VCaP (cell line): ENCODE results near the gene ADGRL2.

ENCODE experiments used
- H3K27ac ChIP-seq: fragments of 450-650 bp; 2 replicates; pipeline ENCODE4 v1.5.1; 2017
- CTCF ChIP-seq: fragments of 450-650 bp; conservative IDR thresholded peaks from 2 replicates; pipeline ENCODE4 v1.5.1; 2017; ENCODE audit warnings: mild to moderate bottlenecking, moderate library complexity

The ADGRL2 gene

GRCh38 chr1:81800695-81801650 lies at the start of gene ADGRL2:
Gene ADGRL2, plus strand, starts transcription at chr1:81800934. Its CDS starts 36,051 bp downstream, at chr1:81836985.
- no peak for TF ChIP-seq CTCF
- peak within 1 kb of the TSS; percentile 89 for H3K27ac ChIP-seq

DNA sequence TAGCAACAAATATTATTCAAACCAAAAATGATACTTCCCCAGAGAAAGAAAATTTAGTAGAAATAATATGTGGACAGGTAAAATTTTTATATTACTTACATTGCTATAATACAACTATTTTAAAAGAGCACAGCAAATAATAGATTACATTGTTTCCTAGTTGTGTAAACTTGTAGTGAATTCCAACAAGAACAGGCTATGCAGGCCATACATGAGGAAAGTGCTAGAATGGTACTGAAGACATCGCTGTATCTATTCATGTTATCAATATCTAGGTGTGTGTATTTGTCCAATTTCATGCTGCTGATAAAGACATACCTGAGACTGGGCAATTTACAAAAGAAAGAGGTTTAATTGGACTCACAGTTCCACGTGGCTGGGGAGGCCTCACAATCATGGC lies 47.9 kb upstream of the ADGRL2 start:
- no peak for TF ChIP-seq CTCF
- H3K27ac ChIP-seq = peak overlapping the region; percentile 44

DNA sequence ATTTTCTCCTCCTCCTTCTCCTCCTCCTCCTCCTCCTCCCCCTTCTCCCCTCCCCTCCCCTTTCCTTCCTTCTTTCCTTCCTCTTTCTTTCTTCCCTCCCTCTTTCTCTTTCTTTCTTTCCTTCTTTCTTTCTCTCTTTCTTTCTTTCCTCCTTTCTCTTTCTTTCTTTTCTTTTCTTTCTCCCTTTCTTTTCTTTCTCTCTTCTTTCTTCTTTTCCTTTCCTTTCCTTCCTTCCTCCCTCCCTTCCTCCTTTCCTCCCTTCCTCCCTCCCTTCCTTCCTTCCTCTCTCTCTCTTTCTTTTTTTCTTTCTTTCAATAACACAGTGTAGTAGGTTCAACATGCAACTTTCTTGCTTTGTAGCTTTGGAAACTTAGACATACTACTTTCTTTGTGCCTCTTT lies 46.3 kb upstream of the ADGRL2 start:
- H3K27ac ChIP-seq = no peak overlapping the region
- no peak for TF ChIP-seq CTCF

DNA sequence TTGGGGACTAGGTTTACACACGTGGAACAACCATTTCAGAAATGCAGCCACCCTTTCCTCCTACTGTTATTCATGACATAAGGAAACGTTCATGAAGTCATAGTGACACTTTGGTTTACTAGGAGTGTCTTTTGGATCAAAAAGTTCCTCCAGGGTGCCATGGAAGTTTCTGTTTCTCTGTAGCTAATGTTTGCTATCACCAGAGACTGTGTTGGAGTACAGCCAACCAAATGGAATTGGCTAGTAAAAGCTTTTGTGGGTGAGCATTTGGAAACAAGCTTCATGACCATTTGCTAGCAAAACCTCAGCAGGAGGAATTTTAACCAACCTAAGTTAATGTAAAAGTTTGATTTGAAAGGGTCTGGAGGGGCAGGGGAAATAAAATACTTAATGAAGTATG lies 43.9 kb upstream of the ADGRL2 start:
- TF ChIP-seq CTCF = no peak
- H3K27ac ChIP-seq = no peak overlapping the region

GRCh38 chr1:81757398-81758020 lies 43.2 kb upstream of the ADGRL2 start:
- no peak for TF ChIP-seq CTCF
- no peak overlapping the region for H3K27ac ChIP-seq

GRCh38 chr1:81758181-81758580 lies 42.6 kb upstream of the ADGRL2 start:
- TF ChIP-seq CTCF = no peak

DNA sequence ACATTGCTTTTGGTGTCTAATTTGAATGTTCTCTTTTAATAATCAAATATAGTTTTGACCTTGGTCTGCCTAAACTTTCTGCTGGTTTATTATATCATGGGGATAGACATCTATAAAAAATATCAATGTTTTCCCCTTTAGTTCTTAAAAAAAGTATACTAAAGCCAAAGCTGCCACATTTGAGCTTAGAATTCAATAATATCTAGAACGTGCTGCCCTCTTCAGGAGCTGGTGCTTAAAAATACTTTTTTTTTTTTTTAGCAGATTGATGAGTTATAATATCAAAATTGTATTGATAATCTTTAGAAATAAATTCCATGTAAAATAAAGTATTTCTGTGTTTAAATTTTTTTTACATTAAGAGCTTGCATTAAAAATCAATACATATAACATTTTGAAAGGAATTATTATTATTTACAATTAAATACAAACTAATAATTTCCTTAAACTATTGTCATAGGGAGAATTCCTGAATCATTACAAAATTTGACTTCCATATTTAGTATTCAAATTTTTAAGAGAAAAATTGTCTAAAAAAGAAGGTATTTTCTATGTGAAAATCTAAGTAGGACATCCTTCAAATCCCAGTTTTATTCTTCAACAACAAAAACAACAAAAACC lies 40.1 kb upstream of the ADGRL2 start:
- peak; percentile 65 for TF ChIP-seq CTCF
- H3K27ac ChIP-seq = no peak overlapping the region

More at GRCh38 chr1:81758181-81758580, 42.6 kb upstream of the ADGRL2 start:
- H3K27ac ChIP-seq = no peak overlapping the region
